HUDEP-2 (cell line): Measurements from ENCODE around the gene ATP11A.

Experiments
- DNase-seq, 76 experiments: peaks; one replicate each; lab custom pipeline; 2025; ENCODE audit not compliant: unreplicated experiment in 76 of 76; lab: John Stamatoyannopoulos, UW

Gene ATP11A

GRCh38 chr13:112899281-112900225 is 209.7 kb downstream of the ATP11A start:
- no peak for DNase-seq

DNA sequence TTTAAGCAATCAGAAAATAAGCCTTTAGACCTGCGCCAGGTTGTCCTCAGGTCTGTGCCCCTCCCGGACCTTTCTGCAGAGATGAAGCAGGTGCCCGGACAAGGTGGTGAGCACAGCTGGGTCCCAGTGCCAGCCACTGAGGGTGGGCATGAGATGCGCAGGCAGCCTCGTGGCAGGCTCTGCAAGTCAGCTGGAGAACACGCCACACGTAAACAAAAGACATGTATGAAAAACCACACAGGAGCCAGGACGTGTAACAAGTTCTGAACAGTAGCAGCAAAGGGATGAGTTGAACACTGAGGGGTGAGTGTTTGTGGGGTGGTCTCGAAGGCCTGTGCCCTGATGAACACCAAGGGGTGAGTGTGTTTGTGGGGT is 210.4 kb downstream of the ATP11A start:
- no peak for DNase-seq

GRCh38 chr13:112900691-112901091 is 210.9 kb downstream of the ATP11A start:
- no peak for DNase-seq

DNA sequence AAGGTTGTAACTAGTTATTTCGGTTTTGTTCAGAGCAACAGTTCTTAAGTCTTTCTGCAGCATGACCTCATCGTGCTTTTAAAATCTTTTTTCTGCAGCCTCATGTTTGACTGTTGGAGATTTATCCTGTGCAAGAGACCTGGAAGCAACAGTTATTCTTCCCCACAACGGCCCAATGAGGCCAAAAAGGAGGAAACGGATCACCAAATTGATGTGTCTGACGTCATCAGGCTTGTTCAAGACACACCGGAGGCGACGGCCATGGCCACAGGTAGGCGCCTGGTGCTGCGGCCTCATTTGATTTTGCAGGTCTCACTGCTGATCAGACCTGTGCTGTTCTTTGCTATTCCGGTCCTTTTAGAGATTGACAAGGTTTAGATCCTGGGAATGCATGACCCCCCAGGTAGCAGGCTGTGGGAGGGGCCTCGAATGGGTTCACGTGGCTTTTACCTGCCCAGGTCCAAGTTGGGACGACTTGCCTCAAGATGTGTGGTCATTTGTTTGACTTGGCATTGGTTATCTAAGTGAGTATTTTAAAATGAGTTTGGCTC is 212.3 kb downstream of the ATP11A start:
- no peak for DNase-seq

GRCh38 chr13:112902669-112903068 is 212.8 kb downstream of the ATP11A start:
- no peak for DNase-seq

GRCh38 chr13:112903071-112903577 is 213.3 kb downstream of the ATP11A start:
- no peak for DNase-seq

- no peak for DNase-seq
These were observed 213.9 kb downstream of the ATP11A start for GRCh38 chr13:112903606-112904195.

- DNase-seq = no peak
These were observed 214.7 kb downstream of the ATP11A start for GRCh38 chr13:112904436-112904960.

DNA sequence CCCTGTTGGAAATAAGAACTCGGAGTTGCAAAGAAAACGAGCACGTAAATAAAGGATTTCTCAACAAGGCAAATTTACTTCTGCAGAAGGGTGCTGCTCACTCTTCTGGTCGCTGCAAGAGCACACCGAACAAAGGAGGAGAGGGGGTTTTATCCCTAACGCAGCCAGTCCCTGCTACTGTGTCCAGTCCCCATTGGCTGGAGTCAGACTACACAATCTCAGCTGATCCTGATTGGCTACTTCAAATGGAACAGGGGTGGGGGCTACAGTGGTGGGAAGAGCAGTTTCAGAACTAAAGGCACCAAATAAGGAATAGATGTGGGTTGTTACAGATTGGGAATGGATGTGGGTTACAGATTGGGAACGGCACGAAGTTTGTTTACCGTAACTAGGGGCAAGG is 215.2 kb downstream of the ATP11A start:
- DNase-seq = no peak

DNA sequence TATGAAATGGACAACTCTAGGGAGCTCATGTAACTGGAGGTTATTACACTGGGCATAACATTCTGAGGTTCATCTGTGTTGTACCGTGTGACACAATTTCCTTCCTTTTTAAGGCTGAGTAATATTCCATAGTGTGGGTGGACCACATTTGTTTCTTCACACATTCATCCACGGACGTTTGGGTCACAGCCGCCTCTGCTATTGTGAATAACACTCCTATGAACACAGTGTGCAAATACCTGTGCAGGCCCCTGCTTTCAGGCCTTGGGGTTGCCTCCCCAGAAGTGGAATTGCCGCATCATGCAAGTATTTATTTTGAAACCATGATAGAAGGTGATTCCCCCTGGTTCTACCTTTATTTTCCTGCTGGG is 215.8 kb downstream of the ATP11A start:
- no peak for DNase-seq

DNA sequence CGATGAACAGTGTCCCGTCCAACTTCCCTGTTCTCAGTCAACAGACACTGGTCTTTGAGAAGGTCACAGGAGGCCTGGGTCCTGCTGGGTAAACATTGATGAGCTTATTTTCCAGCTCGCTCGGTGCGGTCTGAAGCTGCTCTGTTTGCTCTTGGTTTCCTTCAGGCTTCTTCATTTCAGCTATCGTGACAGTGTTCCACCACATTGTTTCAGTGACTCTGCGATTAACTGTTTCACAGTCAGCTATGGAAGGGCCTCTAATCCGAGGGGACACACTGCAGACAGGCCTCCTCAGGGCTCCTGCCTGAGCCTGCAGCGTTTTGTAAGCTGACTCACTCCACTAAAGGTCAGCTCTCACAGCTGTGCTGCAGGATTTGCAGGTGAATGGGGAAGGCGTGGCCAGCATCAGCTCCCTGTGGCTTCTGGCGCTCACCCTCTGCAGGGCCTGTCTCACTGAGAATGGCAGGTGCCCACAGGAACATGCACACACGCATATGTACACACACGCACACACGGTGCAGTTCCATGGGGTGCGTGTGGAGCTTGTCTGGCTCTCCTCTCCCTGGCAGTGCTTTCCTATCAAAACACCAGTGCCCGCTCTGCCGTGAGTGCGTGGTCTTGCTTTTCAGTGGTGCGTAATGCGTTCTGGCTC is 216.3 kb downstream of the ATP11A start:
- DNase-seq = no peak

DNA sequence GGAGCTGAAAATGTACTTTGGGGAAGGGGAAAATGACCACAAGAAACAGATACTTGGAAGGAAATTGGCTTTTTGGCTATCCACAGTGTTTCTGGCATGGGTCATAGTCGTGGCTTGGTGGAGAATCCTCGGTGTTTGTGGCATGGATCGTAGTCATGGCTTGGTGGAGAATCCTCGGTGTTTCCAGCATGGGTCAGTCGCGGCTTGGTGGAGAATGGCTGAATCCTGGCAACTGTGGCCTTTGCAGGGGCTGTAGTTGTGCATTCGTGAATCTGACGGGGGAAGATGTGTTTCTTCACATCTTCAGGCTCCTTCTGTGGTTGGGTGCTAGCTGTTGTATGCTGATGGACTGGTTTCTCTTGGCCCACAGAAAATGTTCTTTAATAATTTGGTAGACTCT is 217.4 kb downstream of the ATP11A start:
- DNase-seq = no peak

GRCh38 chr13:112907871-112908331 is 218.1 kb downstream of the ATP11A start:
- DNase-seq = no peak

DNA sequence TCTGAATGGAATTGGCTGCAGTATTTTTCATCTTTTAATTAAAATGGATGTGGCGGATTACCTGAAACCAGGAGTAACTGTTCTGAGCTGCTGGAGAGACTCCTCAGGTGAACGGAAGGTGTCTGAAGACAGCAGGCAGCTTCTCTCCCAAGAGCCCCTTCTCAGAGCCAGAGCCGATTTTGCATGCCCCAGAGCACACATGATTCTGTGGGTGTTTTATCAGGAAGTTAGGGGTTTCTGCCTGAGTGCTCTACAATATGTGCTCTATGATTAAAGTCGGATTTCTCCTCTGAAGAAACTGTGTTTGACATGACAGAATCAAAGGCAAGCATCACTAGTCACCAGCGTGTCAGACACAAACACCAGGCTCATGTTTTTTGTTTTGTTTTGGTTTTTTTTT is 218.5 kb downstream of the ATP11A start:
- DNase-seq = no peak

DNA sequence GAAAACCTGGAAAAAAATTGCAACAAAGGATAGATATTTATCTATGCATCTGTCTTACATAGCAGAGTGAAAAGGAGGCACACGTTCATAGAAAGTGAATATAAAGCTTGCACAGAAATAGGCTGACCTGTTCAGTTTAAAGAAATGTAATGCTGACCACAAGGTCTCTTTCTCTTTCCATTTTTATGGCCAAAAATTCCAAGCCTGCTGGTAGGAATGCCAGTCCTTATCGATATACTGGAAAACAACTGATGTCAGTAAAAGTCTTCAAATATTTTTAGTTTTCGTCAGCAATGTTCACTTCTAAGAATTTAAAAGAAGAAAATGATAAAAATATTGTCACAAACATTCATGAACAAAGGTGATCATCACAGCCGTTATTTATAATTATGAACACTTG is 220.2 kb downstream of the ATP11A start:
- no peak for DNase-seq

DNA sequence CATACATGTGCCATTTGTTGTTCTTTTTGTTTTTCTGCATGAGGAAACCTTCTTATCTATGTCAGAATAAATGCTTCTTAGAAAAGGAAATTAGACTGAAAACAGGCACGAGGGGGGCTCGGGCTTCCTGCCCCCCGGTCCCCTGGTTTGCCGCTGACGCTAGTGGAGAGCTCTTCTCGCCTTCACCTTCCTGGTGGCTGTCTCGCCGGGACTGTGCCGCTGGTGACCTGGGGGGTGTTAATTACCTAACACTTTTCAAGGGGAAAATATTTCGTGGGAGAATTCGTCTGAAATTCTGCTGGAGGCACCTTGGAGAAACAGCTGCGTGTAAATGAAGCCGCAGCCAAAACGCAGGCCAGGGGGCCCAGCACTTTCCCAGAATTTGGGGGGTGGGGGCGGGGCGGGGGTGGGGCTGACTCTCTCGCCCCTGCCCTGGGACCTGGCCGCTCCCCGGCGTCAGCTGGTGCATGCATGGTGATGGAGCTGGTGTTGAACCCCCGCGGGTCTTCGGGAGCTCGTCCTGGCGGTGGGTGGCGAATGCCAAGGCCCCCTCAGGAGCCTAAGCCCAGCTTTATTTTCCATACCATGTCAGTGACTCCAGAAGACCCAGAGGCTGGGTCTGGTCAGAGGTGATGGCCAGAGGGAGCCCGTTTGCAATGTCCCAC is 220.9 kb downstream of the ATP11A start:
- no peak for DNase-seq

DNA sequence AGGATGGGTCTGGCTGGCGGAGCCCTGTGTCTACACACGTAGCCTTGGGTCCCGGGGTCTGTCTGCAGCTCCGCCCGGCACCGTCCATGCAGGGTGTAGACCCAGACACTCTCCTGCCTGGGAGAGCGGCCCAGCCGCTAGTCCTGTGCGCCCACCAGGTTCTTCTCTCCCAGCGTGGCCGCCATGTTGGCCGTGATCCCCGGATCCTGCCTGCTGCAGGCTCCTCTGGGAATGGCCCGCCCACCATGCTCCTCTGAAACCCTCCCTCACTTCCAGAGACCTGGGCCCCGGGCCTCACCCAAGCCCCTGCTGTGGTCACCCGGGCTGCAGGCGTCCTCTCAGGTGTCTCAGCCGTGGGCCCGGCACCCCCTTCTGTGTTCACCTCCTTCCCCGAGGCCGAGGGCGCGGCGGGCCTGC is 221.5 kb downstream of the ATP11A start:
- DNase-seq = no peak

- no peak for DNase-seq
These were observed 222.0 kb downstream of the ATP11A start for GRCh38 chr13:112911883-112912282.

- DNase-seq = no peak
These were observed 223.0 kb downstream of the ATP11A start for GRCh38 chr13:112912726-112913440.

GRCh38 chr13:112916296-112916695 is 226.5 kb downstream of the ATP11A start:
- DNase-seq = no peak
